HG02943 (cell line): ENCODE measurements around the gene TBX4.
"Not testable (repeated sequence)": the region's sequence is repeated elsewhere in the genome, so short reads cannot be mapped to it uniquely, and the experiment has no call there.

Source experiments
- ATAC-seq: cut with Tn5 transposase; IDR thresholded peaks from one replicate; pipeline ENCODE4 v1.9.1; 2021; ENCODE audit warnings: mild to moderate bottlenecking, low read depth, moderate library complexity; ENCODE audit not compliant: unreplicated experiment

The TBX4 gene

DNA sequence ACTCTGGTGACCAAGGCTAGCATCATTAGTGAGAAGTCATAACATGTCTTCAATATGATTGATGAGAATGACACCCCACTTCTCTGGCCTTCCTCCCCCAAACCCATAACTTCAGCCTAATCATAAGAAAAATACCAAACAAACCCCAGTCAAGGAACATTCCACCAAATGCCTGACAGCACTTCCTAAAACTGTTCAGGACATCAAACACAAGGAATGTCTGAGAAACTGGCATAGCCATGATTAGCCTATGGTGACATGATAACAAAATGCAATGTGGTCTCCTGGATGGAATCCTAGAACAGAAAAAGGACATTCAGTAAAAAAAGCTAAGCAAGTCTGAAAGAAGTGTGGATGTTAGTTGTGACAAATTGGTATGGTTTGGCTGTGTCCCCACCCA is 24.7 kb upstream of the TBX4 start:
- ATAC-seq, result no peak

DNA sequence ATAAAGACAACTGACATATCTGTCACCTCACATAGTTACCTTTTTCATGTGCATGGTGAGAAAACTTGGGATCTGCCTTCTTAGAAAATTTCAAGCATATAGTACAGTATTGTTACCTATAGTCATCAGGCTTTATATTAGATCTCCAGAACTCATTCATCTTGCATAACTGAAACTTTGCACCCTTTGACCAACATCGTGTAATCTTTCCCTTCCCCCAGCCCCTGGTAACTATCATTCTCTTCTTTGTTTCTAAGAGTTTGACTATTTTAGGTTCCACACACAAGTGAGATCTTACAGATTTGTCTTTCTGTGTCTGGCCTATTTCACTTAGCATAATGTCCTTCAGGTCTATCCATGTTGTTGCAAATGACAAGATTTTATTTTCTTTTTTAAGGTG is 22.9 kb upstream of the TBX4 start:
- ATAC-seq, result no peak

DNA sequence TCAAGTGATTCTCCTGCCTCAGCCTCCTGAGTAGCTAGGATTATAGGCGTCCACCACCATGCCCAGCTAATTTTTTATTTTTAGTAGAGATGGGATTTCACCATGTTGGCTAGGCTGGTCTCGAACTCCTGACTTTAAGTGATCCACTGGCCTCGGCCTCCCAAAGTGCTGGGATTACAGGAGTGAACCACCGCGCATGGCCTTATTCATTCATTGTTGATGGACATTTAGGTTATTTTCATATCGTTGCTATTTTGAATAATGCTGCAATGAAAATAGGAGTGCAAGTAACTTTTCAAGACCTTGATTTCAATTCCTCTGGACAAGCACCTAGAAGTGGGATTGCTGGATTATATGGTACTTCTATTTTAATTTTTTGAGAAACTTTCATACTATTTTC is 22.4 kb upstream of the TBX4 start:
- ATAC-seq, result not testable (repeated sequence)

DNA sequence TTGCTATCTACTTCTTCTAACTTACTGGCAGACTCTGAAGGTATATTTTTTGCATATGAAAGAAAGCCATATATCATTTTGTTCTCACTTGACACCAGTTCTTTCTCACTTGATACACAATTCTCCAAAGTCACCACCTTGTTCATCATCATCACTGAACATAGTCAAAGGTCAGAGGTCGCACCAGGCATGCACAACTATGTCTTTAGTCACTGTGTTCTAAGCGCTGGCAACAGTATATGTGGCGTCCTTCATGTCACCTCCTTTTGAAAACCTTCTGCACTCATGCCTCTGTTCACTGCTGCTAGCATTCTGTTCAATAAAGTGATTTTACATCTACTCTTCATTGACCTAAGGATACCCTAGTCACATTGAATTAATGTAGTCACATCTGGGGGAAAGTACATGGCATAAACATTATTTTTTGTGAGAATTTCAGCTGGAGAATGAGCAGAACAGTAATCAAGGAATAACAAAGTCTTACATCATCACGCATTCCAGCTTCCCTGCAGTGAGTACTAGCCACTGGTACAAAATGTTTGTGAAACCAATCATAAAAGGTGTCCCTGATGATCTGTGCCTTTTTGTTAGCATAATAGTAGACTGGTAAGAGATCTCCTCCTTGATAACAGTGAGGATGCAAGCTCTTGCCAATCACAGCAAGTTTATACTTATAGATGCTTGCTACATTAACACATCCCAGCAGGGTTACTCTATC is 20.5 kb upstream of the TBX4 start:
- ATAC-seq, result no peak

DNA sequence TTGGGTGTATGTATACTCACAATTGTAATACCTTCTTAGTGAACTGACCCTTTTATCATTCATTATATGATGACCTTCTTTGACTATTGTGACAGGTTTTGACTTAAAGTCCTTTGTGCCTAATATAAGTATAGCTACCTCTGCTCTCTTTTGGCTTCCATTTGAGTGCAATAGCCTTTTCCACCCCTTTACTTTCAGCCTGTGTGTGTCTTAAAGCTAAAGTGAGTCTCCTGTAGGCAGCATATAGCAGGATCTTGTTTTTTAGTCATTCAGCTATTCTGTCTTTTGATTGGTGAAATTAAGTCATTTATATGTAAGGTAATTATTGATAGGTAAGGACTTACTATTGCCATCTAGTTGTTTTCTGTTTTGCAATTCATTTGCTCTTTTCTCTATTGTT is 15.9 kb upstream of the TBX4 start:
- ATAC-seq, result no peak

DNA sequence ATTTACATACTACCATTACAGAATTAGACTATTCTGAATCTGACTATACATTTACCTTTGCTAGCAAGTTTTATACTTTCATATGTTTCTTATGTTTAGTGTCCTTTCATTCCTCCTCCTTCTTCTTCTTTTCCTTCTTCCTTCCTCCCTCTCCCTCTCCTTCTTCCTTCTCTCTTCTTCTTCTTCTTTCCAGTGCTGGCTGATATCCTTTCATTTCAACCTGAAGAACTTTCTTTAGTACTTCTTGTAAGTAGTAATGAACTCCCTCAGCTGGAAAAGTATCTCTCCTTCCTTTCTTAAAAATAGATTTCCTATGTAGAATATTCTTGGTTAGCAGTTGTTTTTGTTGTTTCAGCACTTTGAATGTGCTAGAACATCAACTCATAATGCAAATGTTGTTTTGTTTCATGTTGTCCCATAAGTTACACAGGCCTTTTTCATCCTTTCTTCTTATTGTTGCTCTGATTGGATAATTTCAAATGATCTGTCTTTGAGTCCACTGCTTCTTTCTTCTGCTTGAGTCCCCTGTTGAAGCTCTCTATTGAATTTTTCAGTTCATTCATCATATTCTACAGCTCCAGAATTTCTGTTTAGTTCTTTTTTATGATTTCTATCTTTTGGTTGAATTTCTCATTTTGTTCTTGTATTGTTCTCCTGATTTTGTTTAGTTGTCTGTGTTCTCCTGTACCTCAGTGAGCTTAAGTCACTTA is 15.1 kb upstream of the TBX4 start:
- ATAC-seq, result no peak

DNA sequence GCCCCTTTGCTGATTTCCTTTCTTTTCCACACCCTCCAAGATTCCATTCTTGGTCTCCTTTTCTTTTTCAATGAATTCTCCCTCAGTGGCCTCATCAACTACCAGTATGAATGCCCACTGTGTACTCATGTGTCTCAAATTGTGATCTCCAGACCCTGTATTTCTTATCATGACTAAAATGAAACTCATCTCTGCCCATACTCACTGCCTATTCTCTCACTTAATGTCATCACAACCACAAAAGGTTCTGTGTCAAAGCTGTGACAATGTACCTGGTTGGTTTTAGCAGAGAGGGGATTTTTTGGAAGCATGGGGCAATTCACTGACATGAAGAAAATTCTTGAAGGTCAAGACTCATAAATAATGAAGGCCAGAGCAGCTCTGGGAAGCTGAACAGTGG is 11.5 kb upstream of the TBX4 start:
- no peak for ATAC-seq

DNA sequence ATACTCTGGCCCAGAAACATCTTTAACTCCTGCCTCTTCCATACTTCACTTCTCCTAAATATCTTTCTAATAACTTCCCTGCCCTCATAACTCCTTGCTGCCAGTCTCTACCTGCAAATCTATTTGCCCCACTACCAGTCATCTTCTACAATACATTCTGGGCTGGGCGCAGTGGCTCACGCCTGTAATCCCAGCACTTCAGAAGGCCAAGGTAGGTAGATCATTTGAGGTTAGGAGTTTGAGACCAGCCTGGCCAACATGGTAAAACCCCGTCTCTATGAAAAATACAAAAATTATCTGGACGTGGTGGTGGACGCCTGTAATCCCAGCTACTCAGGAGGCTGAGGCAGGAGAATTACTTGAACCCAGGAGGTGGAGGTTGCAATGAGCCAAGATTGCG is 10.7 kb upstream of the TBX4 start:
- not testable (repeated sequence) for ATAC-seq

DNA sequence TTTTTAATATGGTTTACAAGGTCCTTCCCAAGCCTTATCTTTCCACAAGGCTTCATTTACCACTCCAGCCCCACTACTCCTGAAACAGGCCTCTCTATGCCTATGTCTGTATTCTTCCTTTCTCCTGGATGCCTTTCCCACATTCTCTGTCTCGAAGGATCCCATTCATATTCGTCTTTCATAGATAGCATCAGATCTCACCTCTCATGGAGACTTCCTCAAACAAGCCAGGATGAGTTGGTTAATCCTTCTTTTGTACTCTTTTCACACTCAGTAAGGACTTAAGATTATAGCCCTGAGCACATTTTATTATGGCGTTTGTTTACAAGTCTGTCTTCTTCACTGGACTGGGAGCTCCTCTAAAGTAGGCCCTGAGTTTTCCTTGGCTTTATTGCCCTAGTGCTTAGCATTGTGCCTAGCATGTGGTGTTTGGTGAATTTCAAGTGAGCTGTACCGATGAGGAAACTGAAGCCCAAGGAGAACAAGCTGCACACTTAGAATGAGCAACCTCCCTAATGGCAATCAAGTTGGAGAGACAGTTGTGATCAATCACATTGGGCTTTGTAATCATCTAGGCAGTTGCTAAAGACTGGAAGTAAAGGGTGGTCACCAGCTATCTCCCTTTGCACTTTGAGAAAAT is 10.0 kb upstream of the TBX4 start:
- ATAC-seq, result no peak

DNA sequence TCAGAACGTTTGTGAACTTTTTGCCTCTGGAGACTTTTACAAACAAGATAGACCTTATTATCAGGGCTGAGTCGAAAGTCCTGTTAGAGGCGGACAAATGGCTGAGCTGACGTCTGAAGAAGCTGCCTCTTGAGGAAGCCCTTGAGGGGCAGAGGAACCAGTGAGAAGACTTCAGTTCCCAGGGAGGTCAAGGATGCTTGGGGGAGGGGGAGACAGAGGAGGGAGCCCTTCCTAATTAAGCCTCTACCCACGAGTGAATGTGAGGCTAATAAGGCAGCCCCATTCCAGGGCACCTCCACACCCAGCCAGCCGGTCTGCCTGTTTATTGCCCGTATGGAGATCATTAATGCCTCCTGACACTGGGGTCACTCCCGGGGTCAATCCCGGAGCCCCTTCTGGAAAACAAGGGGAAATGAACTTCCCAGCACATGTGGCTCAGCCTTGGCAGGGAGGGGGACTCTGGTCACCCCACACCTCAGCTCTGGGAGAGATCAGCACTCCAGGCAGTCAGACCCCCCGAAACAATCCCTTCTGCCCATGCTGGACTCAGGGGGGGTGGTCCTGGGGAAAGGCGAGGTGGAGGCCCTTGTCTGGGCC is 9.2 kb upstream of the TBX4 start:
- ATAC-seq, result no peak

DNA sequence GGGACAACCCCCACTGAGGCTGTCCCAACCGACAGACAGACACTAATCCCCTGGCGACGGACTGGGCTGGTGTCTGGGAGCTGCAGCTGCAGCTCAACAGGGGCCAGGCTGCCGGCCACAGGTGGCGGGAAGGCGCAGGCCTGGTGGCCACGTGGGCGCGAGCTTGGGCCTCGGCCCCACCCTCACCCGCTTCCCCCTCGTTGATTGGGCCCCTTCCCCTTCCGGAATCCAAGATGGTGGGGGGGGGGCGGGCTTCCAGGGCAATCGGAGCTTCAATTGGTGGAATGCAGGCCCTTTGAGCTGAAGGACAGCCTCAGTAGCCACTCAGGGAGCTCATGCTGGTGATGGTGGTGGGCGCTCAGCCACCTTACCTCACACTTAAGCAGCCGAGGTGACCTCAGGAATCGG is 8.7 kb upstream of the TBX4 start:
- ATAC-seq, result no peak

DNA sequence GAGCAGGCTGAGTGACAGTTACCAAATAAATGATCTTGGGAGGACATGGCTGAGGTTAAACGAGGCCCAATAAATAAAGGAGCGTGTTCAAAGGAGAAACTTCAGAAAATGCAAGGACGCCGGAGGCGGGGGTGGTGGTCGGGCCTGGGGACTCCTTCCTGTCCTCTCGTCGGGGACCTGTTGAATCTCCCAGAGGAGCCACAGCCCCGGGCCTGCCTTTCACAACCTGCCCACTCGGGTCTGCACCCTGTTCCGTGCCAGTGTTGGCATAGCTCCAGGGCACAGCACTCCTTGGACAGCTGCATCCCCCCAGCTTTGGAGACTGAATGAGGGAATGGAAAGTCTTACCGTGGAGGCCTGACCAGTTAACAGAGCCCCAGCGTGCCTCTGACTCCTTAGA is 8.1 kb upstream of the TBX4 start:
- no peak for ATAC-seq

DNA sequence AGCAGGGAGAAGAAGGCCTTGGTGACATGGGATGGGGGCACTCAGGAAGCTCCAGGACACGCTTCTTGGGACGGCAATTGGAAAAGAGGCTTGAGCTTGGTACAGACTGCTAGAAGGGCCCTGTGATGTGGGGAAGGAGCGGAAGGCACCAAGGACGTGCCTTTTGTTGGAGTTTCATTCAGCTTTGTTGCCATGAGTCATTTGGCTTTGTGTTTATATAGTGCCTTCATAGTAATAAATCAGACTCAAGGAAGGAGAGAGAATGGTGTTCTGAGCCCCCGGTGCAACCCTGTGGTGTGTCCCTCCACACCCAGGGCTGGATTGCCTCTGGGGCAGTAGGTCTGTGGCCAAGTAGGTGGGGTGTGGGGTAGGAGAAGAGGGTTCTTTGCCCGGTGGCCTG is 7.4 kb upstream of the TBX4 start:
- no peak for ATAC-seq

DNA sequence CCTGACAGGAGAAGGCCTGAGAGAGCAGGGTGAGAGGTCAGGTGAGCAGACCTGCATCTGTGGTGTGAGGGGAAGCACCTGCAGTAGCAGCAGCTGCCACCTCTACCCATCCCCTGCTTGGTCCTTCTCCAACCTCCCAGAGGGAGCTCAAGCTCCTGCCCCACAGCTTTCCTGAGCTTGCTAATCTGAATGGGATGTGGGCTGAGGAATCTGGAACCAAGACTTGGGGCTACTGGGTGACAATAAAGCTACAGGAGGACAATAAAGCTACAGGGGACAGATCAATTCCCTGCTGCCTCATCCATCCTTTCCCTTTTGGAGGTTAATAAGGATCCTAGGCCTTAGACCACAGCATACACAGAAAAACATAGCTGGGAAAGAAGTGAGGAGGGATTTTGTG is 4.9 kb upstream of the TBX4 start:
- ATAC-seq, result no peak

DNA sequence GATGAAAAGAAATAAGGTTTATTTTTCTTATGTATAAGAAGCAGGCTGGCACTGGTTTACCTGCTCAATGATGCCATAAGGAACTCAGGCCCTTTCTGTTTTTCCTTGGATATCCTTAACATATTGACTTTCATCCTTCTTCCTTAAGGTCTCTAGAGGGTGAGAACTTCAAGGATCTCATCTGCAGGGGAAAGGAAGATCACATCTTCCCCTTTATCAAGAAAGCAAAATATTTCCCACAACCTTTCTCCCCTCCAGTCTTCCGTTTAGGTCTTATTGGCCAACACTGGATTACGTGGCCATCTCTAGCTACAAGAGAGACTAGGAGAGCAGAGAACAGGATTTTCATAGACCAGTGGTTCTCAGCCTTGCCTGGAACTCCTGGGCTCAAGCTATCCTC is 4.2 kb upstream of the TBX4 start:
- ATAC-seq, result no peak

DNA sequence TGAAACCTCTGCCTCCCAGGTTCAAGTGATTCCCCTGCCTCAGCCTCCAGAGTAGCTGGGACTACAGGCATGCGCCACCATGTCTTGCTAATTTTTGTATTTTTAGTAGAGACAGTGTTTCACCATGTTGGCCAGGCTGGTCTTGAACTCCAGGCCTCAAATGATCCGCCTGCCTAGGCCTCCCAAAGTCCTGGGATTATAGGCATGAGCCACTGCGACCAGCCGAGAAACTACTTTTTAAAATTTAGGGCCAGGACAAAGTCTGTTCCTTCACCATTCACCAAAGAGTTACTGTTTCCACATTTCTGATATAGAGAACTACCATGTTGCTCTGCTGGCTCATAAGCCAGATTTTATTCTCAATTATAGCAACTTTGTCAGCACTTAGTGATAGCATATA is 3.1 kb upstream of the TBX4 start:
- not testable (repeated sequence) for ATAC-seq

DNA sequence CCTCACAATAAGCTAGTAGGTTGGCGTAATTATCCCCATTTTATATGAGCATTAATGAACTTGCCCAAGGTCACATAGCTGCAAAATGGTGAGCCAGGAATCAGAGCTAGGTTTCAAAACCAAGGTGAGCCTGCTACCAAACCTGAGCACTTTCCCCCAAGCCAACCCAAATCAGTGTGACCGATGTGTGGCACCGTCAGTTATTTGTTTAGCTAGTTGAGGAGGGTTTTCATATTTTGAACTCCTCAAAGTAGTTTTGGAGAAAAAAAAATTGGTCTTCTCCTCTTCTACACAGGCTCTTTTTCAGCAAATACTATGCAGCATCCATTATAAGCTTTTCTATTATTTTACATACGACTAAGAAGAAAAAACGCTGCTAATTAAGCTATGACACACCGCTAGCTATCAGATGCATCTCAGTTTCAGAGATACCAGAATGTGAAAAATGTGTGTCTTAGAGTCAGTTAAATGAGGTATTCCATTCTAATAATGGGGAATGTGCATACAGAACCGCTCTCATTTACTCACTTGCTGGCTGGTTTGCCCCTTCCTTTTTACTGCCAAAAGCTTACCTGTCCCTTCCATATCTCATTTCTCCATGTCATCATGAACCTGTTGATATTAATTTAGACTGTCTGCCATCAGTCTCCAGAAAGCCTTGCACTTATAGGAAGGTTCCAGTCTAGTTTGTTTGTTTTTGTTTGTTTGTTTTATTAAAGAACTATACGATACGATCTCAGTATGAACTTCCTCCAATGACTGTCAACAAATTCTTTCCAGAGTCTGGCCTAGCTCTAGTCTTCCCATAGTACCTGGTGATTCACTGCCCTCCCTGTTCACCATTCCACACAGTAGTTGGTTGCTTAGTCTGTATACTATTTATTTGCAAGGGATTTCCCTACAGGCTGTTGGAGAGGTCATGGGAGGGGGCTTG is 2.2 kb upstream of the TBX4 start:
- no peak for ATAC-seq

DNA sequence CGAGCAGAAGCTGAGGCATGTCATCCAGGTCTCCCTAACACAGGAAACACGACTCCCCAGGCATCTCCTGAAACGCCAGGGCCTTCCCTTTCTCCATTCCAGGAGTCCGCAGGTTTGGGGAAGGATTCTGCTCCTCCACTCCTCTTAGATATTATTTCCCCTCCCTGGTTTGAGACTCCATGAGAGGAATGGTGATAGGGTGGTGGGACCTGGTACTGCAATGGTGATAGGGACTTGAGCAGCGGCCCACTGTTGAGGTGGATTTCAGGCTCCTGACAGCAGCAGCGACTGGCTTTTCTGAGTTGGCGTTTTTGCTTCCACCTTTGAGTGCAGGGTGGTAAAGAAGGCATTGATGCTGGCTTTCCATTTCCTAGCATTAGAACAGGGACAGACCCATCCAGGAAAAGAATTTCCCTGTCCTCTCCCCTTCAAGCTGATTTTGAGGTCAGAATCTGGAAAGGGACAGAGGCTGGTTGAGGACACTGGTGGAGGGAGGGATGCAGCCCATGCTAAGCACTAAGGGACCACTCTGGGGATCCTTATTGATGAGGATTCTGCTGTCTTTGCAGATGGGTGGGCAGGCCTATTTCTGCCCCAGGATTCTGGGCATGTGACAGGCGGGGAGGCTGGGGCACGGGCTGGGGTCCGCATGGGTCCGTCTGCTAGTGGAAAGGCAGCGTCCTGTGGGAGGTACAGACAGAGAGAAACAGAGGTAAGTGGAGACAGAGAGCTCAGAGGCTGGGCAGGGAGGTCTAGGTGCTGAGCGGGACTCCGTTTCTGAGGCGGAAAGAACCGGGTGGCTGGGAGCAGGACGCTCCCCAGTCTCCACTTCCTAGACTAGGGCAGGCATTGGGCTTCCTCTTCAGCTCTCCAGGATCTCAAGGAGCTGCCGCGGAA is 1.3 kb upstream of the TBX4 start:
- ATAC-seq, result no peak

DNA sequence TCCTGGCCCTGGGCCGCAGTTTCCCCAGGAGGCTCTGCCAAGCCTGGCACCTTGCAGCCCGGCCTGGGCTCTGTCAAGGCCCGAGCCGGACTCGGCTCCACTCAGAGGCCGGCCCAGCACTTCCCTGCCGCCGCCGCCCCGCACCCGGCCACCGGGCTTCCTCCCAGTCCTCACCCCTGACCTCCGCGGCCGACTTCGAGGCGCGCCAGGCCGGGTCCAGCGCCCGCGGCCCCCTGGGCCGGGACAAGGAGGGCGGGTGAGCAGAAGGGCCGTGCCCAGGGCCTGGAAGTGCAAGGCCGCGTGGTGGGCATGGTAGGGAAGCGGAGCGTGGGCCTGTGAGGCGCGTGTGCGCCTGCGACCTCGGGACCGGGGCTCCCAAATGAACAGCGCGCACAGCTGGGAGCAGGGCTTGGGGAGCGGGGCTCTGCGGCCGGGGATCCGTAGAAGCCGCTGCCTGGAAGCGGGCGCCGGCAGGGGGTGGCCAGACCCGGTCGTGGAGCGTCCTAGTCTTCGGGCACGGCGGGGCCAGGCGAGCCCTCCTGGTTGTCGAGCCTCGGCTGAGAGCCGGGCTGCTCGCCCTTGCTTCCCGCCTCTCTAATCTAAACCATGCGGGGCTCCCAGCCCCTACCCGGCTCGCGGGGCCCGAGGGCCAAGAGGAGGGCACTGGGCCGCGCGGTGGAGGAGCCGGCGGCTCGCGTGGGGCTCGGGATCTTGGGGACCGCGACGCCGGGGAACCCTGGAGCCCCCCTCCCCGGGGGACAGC is 503 bp upstream of the TBX4 start:
- no peak for ATAC-seq
